GM21390 (cell line): ENCODE results near the gene KDM4B.
"Not testable (repeated sequence)": the region's sequence is repeated elsewhere in the genome, so short reads cannot be mapped to it uniquely, and the experiment has no call there.

Experiments
- ATAC-seq: cut with Tn5 transposase; IDR thresholded peaks from one replicate; pipeline ENCODE4 v1.9.1; 2021; ENCODE audit not compliant: unreplicated experiment

Gene KDM4B

DNA sequence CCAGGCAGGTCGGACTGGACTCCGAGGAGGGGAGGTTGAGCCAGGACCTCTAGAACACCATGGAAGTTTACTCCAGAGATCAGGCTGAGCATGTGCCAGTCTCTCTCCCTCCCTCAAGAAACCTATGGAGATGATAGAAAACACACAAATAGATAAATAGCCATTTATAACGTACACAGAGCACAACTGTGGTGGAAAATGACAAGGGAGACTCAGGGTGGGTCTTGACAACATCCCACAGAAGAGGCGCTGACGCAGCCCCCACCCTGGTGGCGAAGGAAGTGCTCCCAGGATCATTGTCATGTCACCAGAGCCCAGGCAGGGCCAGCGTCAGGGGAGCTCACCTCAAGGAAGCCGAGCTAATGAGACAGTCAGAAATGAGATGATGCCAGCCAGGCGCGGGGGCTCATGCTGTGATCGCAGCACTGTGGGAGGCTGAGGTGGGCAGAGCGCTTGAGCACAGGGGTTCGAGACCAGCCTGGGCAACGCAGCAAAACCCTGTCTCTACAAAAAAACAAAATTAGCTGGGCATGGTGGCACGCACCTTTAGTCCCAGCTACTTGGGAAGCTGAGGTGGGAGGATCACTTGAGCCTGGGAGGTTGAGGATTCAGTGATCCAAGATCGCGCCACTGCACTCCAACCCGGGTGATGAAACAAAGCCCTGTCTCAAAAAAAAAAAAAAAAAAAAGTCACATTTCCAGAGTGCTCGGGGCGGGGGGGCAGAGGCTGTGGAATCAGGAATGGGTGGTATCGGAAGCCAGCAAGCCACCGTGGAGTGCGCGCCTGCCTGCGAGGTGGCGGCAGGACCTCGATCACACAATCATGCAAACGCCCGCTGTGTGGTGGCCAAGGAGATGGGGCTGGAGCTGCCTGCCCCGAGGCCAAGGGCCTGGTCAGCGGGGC lies 178.4 kb downstream of the KDM4B start:
- no peak for ATAC-seq

DNA sequence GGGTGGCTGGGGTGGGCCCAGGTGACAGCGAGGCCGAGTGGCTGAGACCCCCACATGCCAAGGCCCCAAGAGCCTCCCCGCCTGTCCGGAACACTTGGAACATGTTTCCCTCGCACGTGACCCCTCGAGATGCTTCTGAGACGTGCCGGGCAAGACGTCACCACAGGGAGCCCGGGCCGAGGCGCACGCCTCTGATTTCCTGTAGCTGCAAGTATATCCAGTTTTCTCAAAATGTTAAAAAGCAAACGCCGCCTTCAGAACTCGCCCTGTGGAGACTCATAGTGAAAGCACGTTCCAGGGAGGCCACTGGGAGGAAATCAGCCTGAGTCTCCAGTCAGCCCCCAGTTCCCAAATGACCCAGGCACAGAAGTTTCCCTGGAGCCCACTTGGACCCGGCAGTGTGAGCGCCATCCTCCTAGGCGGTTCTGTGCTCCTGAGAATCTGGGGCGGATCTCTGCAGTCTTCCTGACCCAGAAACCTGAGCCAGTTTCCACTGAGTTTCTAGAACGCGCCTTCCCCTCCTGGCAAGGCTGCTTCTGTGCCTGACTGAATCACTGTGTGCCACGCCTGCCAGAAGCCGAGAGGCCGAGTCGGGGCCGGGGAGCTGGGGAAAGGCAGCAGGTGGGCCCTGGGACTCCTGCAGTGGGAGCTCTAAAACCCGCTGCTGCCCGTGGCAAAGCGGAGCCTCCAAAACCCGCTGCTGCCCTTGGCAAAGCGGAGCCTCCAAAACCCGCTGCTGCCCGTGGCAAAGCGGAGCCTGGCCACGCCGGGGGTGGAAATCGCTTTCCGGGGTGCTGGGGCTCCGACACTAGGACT lies 179.3 kb downstream of the KDM4B start:
- ATAC-seq = no peak

DNA sequence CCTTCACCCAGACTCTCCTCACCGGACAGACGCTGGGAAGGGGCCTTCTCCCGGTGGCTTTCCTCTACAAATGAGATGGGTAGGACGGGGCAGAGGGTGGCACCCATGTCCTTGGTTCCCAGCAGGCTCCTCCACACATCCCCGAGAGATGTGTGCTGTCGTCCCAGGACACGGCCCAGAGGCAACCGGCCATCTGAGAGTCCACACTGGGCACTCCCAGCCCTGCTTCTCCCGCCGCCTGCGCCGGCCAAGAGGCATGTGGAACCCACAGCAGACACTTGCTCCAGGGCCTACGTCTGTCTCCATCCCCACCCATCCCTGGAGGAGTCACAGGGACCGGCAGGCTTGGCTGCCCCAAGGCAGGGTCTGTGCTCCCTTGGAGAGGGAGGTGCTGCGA lies 179.9 kb downstream of the KDM4B start:
- ATAC-seq = no peak

DNA sequence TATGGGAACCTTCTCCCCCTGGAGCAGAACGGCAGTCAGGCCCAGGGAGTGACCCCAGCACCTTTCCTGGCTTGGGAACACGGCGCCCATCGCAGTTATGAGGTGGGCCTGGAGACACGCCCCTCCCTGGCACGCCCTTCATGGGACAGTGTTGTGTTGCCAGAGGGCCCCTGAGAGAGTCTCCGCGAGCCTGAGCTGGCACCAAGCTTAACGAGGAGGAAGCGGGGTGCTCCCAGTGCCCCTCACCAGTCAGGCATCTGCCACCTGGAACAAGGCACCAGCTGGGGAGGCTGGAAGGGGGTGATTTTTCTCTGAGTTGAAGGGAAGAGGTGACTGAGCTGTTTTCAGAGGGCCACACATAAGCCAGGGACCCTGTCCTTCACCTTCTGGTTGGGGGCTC lies 180.6 kb downstream of the KDM4B start:
- ATAC-seq = no peak

DNA sequence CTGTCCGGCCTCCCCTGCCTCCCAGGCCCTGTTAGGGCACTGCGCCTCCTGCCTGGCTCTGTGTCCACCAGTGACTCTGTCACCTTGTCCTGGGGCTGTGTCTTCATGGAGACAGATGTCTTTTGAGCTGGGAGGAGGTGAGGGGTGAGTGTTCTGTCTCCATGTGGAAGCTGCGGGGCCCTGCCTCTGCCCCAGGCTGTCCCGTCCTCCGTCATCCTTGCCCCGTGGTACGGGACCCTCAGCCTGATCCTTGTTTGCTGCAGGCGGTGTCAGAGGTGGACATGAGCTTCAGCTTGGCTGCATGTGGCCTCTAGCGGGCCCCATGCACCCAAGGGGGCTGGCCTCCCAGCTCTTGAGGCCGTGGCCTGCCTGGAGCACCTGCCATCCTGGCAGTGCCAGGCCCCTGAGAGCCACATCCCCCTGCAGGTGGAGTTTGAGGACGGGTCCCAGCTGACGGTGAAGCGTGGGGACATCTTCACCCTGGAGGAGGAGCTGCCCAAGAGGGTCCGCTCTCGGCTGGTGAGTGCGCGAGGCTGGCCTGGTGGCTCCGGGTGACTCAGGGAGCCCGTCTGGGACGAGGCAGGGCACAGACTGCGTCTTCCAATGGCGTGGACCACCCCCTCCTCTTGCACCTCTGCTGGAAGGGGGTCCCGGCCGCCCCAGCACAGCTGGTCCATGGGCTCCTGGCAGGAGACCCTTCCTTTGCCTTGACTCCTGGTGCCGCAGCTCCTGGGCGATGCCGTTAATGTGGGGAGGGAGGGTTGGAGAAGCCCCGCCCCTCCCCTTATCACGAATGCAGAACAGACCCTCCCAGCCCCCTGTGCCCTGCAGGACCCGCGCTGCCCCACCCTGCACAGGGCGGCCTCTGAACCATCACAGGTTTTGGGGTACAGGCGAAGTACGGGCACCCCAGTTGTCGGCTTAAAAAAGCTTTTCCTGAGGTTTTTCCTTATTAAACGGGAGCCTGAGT lies 181.3 kb downstream of the KDM4B start:
- ATAC-seq = no peak

DNA sequence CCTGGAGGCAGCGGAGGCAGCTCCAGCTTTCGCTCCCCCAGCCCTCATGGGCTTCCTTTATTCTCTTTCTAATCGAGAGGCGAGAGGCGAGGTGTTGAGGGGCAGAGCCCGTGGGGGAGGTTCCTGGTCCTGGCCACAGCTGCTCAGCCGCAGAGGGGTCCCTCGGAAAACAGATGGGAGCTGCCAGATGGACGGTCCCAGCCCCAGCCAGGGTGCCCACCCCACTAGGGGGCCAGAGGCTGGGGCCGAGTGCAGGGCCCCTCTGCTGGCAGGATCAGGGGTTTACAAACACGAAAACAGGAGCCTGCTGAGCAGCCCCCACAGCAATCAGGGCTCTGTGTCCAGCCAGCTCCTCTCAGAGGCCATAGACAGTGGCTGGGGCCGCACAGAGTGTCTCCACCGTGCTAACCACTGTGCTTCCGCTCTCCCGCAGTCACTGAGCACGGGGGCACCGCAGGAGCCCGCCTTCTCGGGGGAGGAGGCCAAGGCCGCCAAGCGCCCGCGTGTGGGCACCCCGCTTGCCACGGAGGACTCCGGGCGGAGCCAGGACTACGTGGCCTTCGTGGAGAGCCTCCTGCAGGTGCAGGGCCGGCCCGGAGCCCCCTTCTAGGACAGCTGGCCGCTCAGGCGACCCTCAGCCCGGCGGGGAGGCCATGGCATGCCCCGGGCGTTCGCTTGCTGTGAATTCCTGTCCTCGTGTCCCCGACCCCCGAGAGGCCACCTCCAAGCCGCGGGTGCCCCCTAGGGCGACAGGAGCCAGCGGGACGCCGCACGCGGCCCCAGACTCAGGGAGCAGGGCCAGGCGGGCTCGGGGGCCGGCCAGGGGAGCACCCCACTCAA lies 182.2 kb downstream of the KDM4B start:
- ATAC-seq = no peak

DNA sequence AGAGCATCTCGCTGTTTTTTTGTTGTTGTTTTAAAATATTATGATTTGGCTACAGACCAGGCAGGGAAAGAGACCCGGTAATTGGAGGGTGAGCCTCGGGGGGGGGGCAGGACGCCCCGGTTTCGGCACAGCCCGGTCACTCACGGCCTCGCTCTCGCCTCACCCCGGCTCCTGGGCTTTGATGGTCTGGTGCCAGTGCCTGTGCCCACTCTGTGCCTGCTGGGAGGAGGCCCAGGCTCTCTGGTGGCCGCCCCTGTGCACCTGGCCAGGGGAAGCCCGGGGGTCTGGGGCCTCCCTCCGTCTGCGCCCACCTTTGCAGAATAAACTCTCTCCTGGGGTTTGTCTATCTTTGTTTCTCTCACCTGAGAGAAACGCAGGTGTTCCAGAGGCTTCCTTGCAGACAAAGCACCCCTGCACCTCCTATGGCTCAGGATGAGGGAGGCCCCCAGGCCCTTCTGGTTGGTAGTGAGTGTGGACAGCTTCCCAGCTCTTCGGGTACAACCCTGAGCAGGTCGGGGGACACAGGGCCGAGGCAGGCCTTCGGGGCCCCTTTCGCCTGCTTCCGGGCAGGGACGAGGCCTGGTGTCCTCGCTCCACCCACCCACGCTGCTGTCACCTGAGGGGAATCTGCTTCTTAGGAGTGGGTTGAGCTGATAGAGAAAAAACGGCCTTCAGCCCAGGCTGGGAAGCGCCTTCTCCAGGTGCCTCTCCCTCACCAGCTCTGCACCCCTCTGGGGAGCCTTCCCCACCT lies 183.3 kb downstream of the KDM4B start:
- ATAC-seq = no peak

DNA sequence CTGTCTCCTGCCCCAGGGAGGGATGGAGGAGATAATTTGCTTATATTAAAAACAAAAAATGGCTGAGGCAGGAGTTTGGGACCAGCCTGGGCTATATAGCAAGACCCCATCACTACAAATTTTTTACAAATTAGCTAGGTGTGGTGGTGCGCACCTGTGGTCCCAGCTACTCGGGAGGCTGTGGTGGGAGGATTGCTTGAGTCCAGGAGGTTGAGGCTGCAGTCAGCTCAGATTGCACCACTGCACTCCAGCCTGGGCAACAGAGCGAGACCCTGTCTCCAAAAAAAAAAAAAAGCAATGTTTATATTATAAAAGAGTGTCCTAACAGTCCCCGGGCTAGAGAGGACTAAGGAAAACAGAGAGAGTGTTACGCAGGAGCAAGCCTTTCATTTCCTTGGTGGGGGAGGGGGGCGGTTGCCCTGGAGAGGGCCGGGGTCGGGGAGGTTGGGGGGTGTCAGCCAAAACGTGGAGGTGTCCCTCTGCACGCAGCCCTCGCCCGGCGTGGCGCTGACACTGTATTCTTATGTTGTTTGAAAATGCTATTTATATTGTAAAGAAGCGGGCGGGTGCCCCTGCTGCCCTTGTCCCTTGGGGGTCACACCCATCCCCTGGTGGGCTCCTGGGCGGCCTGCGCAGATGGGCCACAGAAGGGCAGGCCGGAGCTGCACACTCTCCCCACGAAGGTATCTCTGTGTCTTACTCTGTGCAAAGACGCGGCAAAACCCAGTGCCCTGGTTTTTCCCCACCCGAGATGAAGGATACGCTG lies 184.0 kb downstream of the KDM4B start:
- no peak for ATAC-seq

DNA sequence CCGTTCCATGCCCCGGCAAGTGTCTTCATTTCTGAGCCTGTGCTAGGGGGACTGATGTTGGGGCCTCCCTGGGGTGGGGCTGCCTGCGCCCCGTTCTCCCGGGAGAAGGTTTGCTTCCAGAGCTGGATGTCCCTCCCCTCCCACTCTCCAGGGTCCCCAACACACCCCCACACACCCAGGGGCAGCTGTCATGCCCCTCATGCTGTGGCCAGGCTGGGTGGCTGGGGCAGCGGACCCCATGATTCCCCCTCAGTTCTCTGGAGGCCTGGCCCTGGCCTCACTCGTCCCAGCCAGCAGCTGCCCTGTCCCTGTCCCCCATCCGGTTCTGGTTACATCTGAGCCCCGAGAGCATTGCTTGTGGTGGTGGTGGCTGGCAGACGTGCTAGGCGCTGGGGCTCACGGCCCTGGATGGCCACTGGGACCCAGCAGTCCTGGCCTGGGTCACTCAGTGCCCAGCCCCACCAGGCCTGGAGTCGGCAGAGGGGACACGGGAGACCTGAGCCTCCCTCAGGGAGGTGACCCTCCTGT lies 184.8 kb downstream of the KDM4B start:
- no peak for ATAC-seq

DNA sequence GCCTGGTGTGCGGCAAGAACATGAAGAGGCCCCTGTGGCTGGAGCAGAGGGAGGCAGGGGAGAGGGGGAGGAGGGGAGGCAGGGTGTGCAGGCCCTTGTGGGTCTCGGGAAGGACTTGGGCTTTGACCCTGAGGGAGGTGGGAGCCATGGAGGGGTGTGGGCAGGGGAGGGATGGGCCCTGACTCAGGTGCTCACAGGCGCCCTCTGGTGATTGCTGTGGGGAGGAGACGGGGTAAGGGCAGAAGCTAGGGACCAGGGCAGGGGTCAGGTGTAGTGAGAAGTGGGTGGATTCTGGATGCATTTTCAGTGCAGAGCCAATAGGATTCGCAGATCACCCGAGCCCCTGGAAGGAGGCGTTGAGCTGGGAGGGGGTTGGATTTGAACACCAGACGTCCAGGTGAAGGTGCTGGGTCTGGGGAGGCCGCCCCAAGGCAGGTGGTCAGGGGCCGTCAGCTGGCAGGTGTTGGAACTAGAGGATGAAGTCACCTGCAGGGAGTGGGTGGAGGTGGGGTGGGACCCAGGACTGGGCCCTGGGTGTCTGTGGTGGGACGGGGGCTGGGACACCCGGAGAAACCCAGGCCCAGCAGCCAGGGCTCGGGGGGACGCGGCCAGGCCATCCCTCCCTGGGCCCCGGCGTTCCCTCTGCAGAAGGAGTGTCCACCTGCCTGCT lies 185.4 kb downstream of the KDM4B start:
- ATAC-seq = no peak

DNA sequence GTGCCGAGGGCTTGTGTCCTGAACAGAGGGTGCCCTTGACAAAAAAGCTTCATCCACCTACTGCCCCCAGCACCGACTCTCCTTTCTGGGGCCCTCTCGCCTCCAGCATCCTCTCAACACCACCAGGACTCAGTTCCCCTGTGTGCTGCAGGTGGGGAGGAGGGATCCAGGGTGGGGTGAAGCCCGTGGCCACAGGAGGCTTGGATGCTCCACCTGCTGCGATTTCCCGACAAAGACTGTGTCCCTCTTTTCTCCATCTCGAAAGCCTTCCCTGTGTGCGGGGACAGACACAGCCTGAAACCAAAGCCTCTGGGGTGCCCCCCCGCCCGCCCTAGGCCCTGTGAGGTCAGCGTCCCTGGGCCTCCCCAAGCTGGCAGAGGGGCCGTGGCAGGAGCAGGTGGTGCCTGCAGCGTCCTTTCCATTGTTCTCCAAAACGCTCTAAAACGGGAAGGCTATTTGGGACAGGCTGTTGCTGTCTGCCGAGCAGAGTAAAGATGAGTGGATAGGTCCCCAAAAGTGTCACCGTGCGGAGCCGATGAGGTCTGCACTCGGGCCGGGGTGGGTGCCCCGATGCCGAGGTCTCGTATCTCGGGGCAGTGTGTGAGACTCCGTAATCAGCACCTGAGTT lies 186.0 kb downstream of the KDM4B start:
- ATAC-seq = no peak

DNA sequence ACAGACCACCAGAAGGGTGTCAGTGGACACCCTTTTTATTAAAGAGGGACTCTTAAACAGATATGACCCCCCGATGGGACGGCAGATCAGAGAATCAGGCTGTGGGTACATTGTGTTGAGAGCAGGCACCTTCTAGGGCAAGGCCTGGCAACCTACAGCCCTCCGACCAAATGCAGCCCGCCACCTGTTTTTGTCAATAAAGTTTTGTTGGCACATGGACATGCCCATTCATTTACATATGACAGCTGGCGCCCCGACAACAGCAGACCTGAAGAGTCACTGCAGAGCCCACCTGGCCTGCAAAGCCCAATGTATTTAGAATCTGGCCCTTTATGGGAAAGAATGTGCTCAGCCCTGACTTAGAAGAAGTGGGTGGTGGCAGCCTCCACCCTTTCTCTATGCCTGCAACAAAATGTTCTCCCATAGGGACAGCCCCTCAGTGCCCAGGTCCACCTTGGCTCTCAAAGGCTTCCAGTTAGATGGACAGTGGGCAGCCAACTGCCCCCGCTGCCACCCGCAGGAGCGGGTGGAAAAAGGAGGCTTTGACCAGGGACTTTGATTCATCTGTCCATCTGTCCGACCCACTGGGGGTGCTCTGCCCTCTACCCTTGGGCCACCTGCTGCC lies 186.8 kb downstream of the KDM4B start:
- ATAC-seq = no peak

DNA sequence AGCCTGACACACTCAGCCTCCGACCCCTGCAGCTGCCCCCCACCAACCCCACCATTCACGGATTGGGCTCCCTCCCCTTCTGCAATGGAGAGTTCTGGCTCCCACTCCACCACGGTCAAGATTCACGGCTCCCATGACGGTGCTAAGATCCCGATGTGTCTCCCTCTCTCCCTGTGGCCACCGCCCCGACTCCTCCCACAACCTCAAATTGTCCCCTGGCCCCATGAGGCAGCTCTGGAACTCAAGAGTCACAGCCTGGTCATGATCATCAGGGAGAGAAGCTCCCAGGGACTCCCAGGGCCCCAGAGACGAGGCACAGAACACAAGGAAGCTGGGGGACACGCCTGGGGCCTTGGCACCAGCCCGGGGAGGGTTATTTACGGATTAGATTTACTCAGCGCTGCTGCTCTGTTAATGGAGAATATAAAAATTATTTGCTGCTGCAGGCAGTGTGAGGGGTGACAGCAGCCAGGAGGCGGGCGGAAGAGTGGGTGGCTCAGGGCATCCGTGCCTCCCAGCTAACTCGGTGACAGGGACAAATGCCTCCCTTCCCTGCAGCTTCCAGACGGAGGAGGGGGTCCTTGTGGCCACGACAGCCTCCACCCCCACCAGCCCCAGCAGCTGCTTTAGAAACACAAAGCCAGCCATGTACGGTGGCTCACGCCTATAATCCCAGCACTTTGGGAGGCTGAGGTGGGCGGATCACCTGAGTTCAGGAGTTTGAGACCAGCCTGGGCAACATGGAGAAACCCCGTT lies 187.5 kb downstream of the KDM4B start:
- no peak for ATAC-seq

DNA sequence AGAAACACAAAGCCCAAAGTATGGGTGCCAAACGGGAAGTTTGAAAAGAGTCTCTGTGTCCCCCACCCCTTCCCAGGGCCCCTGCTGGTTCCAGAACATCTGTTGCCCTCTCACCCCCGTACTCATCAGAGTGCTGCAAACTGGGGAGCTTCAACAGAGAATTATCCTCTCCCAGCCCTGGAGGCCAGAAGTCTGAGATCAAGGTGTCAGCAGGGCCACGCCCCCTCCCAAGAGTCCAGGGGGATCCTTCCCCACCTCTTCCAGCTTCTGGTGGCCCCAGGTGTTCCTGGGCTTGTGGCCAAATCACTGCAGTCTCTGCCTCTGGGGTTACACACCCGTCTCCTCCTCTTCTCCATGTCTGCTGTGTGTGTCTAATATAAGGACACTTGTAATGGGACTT lies 188.3 kb downstream of the KDM4B start:
- ATAC-seq = no peak

DNA sequence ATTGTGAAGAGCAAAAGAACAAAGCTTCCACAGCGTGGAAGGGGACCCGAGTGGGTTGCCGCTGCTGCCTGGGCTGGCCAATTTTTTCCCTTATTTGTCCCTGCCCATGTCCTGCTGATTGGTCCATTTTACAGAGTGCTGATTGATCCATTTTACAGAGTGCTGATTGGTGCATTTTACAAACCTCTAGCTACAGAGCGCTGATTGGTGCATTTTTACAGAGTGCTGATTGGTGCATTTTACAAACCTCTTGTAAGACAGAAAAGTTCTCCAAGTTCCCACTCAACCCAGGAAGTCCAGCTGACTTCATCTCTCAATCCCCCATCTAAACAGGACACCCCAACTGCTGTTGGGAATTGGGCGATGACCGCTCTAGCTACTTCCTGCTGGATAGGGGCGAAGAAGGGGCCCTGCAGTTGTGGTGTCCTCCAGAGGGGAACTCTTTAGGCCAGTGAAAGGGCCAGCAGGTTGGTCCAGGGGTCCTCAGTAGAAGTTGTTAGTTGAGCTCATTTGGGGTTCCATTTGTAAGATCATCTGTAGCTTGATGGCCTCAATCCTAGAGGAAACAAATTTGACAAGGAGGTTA lies 189.7 kb downstream of the KDM4B start:
- not testable (repeated sequence) for ATAC-seq
